ENCODE measurements around the gene EPN1. TPM values are rescaled to one million over a fixed set of nuclear protein-coding genes. Genes with fewer than 3 reads are reported as not detected.
A peak's percentile ranks its signal among the peaks of the same experiment; 100 is the strongest.

The EPN1 gene
- total RNA-seq, 2 donors from 2014 or later: 148 to 149 TPM

DNA sequence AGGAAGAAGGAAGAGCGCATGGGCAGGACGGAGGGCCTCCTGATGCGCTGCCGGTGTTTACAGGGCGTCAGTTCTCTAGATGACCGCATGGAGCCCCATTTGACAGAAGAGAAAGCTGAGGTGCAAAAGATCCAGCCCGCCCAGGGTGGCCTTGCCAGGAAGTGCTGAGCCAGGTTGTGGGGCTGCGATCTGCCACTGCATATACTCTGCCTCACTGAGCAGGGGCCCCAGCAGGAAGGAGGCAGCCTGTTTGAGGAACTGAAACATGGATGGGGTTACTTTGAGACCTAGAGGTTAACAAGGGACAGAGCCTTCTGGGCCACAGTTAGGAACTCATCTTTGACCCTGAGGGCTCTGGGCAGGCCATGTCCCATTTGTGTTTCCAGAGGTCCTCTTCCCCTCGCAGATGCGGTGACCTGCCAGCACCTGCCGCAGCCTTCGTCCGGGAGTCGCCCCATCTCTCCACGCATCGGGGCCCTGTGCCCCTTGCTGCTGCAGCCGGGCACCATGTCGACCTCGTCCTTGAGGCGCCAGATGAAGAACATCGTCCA, 3.2 kb downstream of the EPN1 start:
- no peaks in the 10 kb centered on the region for H3K9me3 Mint-ChIP-seq
- WGBS, 2 experiments (ENCODE audit: insufficient coverage in 1 of 2, insufficient read length in 1 of 2): 96% methylated on average over 15 to 21 of the region's 21 CpGs
- H3K27ac Mint-ChIP-seq: peak overlapping the region; percentile 77
- Histone ChIP-seq H3K9ac (ENCODE audit: extremely low read depth, low read length, poor library complexity, severe bottlenecking) (peak overlapping the region; percentile 4), H3K27ac (ENCODE audit: low read depth, low read length) (no peak overlapping the region), H3K27me3 (ENCODE audit: control insufficient read depth, insufficient read depth, low read length, poor library complexity, severe bottlenecking) (no peaks in the 10 kb centered on the region), H3K36me3 (ENCODE audit: control insufficient read depth, insufficient read depth, low read length) (peaks cover 43% of the 10 kb centered on the region), H3K4me3 (ENCODE audit: low read length) (peak overlapping the region; percentile 88), H3K4me1 (ENCODE audit: control insufficient read depth, insufficient read depth, low read length) (peaks cover 3% of the 10 kb centered on the region), H3K9me3 (ENCODE audit: control insufficient read depth, low read length) (no peaks in the 10 kb centered on the region)
- H3K4me3 Mint-ChIP-seq: no peak overlapping the region
- H3K27me3 Mint-ChIP-seq (ENCODE audit: insufficient read depth): no peaks in the 10 kb centered on the region
- DNase-seq: no peak
- H3K4me1 Mint-ChIP-seq: peaks cover 28% of the 10 kb centered on the region
- peaks cover 45% of the 10 kb centered on the region for H3K36me3 Mint-ChIP-seq (ENCODE audit: low read depth)
- TF ChIP-seq, protein P1, sequence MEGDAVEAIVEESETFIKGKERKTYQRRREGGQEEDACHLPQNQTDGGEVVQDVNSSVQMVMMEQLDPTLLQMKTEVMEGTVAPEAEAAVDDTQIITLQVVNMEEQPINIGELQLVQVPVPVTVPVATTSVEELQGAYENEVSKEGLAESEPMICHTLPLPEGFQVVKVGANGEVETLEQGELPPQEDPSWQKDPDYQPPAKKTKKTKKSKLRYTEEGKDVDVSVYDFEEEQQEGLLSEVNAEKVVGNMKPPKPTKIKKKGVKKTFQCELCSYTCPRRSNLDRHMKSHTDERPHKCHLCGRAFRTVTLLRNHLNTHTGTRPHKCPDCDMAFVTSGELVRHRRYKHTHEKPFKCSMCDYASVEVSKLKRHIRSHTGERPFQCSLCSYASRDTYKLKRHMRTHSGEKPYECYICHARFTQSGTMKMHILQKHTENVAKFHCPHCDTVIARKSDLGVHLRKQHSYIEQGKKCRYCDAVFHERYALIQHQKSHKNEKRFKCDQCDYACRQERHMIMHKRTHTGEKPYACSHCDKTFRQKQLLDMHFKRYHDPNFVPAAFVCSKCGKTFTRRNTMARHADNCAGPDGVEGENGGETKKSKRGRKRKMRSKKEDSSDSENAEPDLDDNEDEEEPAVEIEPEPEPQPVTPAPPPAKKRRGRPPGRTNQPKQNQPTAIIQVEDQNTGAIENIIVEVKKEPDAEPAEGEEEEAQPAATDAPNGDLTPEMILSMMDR (conservative IDR thresholded peaks at IDR 0.05): no peak

DNA sequence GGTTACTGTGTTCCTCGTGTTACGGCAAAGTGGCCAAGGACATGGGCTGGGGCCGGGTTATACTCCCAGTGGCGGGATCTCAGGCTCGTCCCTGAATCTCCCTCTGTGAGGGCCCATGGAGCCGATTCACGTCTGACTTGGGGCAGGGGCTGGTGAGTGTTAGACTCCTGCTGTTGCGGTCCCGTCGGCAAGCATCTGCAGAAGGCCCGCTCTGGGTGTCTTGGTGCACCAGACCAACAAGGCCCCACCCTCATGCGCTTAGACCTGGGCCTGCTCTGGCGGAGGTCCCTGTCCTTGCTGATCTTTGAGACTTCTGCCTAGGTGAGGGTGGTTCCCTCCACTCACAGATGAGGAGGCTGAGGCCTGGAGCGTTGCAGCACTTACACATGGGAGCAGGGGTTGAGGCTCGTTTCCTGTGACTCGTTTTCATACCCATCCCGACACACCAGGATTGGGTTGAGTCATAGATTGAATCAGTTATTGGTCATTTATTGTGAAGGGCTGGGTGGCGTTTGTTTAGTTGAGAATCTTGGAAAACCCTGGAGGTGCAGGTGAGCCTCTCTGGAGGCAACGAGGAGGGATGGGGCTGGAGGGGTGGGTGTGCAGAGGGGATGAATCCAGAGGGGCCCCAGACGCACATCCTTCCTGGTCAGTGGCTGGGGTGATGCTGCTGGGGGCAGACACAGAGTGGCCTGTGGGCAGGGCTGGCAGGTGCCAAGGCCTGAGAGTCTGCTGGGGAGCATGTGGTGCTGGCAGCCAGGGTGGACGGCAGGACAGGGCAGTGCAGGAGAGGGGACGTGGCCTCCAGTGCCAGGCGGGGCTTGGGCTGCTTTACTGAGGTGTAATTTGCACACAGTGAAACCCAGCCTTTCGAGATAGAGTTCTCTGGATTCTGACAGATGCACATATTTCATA, 4.6 kb downstream of the EPN1 start:
- Mint-ChIP-seq H3K36me3 (ENCODE audit: low read depth) (peaks cover 43% of the 10 kb centered on the region), H3K9me3 (no peaks in the 10 kb centered on the region), H3K4me1 (peaks cover 29% of the 10 kb centered on the region), H3K27ac (no peak overlapping the region), H3K27me3 (ENCODE audit: insufficient read depth) (no peaks in the 10 kb centered on the region), H3K4me3 (no peak overlapping the region)
- peaks cover 15% of the 10 kb centered on the region for H3K4me1 ChIP-seq (ENCODE audit: control insufficient read depth, insufficient read depth, low read length)
- no peak overlapping the region for H3K27ac ChIP-seq (ENCODE audit: low read depth, low read length)
- no peak for DNase-seq
- H3K4me3 ChIP-seq (ENCODE audit: low read length): no peak overlapping the region
- peaks cover 40% of the 10 kb centered on the region for H3K36me3 ChIP-seq (ENCODE audit: control insufficient read depth, insufficient read depth, low read length)
- no peaks in the 10 kb centered on the region for H3K9me3 ChIP-seq (ENCODE audit: control insufficient read depth, low read length)
- H3K27me3 ChIP-seq (ENCODE audit: control insufficient read depth, insufficient read depth, low read length, poor library complexity, severe bottlenecking): no peaks in the 10 kb centered on the region
- no peak overlapping the region for H3K9ac ChIP-seq (ENCODE audit: extremely low read depth, low read length, poor library complexity, severe bottlenecking)
- TF ChIP-seq, protein P1 (conservative IDR thresholded peaks at IDR 0.05): no peak
- 94 to 96% methylated on average over 10 to 24 of the region's 24 CpGs for WGBS, 2 experiments (ENCODE audit: insufficient coverage in 1 of 2, insufficient read length in 1 of 2)

DNA sequence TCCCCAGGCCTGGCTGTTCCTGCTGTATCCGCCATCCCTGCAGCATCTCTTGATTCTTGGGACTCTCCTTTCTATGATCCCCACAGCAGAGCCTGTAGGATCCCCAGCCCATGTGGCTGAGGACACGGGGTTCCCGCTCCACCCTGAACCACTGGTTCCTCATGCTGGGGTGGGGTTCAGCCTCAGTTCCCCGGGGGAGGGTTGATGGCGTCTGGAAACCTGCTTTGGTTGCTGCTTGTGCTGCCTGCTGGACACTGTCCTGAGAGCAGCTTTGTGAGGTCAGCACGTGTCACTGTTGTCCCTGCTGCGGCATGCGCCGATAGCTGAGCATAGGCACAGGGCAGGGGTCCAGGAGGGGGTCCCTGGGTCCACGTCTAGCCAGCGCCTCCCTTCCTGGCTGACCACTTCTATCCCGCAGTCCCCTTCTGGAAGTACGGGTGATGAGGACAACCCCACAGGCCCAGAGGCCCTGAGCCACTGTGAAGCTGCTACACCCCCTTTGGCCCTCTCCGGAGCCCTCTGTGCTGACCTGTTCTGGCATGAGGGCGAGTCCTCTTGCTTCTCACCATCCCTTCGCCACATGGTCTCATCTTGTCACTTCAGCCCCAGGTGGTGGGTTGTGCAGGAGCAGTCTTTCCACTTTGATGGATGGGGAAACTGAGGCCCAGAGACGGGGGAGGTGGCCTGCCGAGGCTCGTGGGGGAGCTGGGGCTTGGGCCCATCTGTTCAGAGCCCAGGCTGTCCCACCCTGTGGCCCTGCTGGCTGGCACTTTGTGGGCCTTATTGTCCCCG, 5.5 kb downstream of the EPN1 start:
- Mint-ChIP-seq H3K4me1 (peaks cover 31% of the 10 kb centered on the region), H3K9me3 (no peaks in the 10 kb centered on the region), H3K27me3 (ENCODE audit: insufficient read depth) (no peaks in the 10 kb centered on the region), H3K27ac (no peak overlapping the region), H3K36me3 (ENCODE audit: low read depth) (peaks cover 50% of the 10 kb centered on the region), H3K4me3 (no peak overlapping the region)
- H3K9ac ChIP-seq (ENCODE audit: extremely low read depth, low read length, poor library complexity, severe bottlenecking): no peak overlapping the region
- no peaks in the 10 kb centered on the region for H3K9me3 ChIP-seq (ENCODE audit: control insufficient read depth, low read length)
- H3K27me3 ChIP-seq (ENCODE audit: control insufficient read depth, insufficient read depth, low read length, poor library complexity, severe bottlenecking): no peaks in the 10 kb centered on the region
- no peak overlapping the region for H3K4me3 ChIP-seq (ENCODE audit: low read length)
- peaks cover 47% of the 10 kb centered on the region for H3K36me3 ChIP-seq (ENCODE audit: control insufficient read depth, insufficient read depth, low read length)
- TF ChIP-seq, protein P1 (conservative IDR thresholded peaks at IDR 0.05): no peak
- H3K27ac ChIP-seq (ENCODE audit: low read depth, low read length): no peak overlapping the region
- DNase-seq: no peak
- peaks cover 15% of the 10 kb centered on the region for H3K4me1 ChIP-seq (ENCODE audit: control insufficient read depth, insufficient read depth, low read length)
- 94% methylated on average over 15 to 20 of the region's 20 CpGs for WGBS, 2 experiments (ENCODE audit: insufficient coverage in 1 of 2, insufficient read length in 1 of 2)
